Anterior cingulate cortex (tissue), 58 donors: ENCODE measurements around the gene GALNT12.

ENCODE experiments used
- DNase-seq, 58 donors: peaks; one replicate each; lab custom pipeline; 2025; lab: John Stamatoyannopoulos, UW

Gene GALNT12

GRCh38 chr9:98807070-98807813, at the start of gene GALNT12:
TSS of gene GALNT12 (plus strand) at chr9:98807670. CDS start at chr9:98807699, 29 bp downstream.
- DNase-seq: peak in 37 of 58 donors; percentile 10 to 60 (median 28)

GRCh38 chr9:98760231-98760630, 47.2 kb upstream of the GALNT12 start:
- no peak for DNase-seq

GRCh38 chr9:98763986-98764745, 43.3 kb upstream of the GALNT12 start:
- DNase-seq: no peak

- no peak for DNase-seq
Measured at GRCh38 chr9:98765256-98765655, 42.2 kb upstream of the GALNT12 start.

GRCh38 chr9:98766586-98766985, 40.9 kb upstream of the GALNT12 start:
- DNase-seq: no peak

- DNase-seq: no peak
Measured at GRCh38 chr9:98767196-98767595, 40.3 kb upstream of the GALNT12 start.

- DNase-seq: no peak
Measured at GRCh38 chr9:98767915-98768314, 39.6 kb upstream of the GALNT12 start.

GRCh38 chr9:98768344-98768743, 39.1 kb upstream of the GALNT12 start:
- no peak for DNase-seq

- no peak for DNase-seq
Measured at GRCh38 chr9:98770717-98771116, 36.8 kb upstream of the GALNT12 start.

- DNase-seq: no peak
Measured at GRCh38 chr9:98771209-98771874, 36.1 kb upstream of the GALNT12 start.

GRCh38 chr9:98772364-98773155, 34.9 kb upstream of the GALNT12 start:
- no peak for DNase-seq

- DNase-seq: no peak
Measured at GRCh38 chr9:98773721-98774120, 33.7 kb upstream of the GALNT12 start.

- no peak for DNase-seq
Measured at GRCh38 chr9:98774746-98775145, 32.7 kb upstream of the GALNT12 start.

GRCh38 chr9:98775831-98776441, 31.5 kb upstream of the GALNT12 start:
- DNase-seq: peak in 7 of 58 donors; percentile 7 to 49 (median 11)

GRCh38 chr9:98777618-98778017, 29.9 kb upstream of the GALNT12 start:
- DNase-seq: no peak

GRCh38 chr9:98778251-98778650, 29.2 kb upstream of the GALNT12 start:
- DNase-seq: no peak

- DNase-seq: no peak
Measured at GRCh38 chr9:98778711-98779530, 28.5 kb upstream of the GALNT12 start.

- DNase-seq: no peak
Measured at GRCh38 chr9:98780059-98780749, 27.3 kb upstream of the GALNT12 start.
